Adrenal gland (tissue), 12 donors: ENCODE results near the gene KIFC1. TPM values are rescaled to one million over a fixed set of nuclear protein-coding genes. Genes with fewer than 3 reads are reported as not detected.

Experiments
- DNase-seq, 7 donors: peaks; one replicate each; pipeline ENCODE4 v3.0.0-alpha.2; 2019 to 2020
- H3K27ac ChIP-seq, 5 donors: fragments of 200-600 bp; sonication (generic) in 4 of 5; 1 replicate in 3 of 5; 2 replicates in 2 of 5; pipeline versions ENCODE4 v1.5.1 to v1.8.0; 2016 to 2020; ENCODE audit warnings: mild to moderate bottlenecking in 1 of 5
- H3K27me3 ChIP-seq: fragments of 200-600 bp; 2 replicates; pipeline ENCODE4 v1.8.0; 2021
- H3K36me3 ChIP-seq, 2 donors: fragments of 200-600 bp; replicated peaks in 1 of 2; 1 replicate in 1 of 2; 2 replicates in 1 of 2; pipeline versions ENCODE4 v1.5.1 to v1.8.0; 2018 to 2022
- H3K4me1 ChIP-seq, 2 donors: fragments of 200-600 bp; replicated peaks in 1 of 2; 1 replicate in 1 of 2; 2 replicates in 1 of 2; pipeline versions ENCODE4 v1.5.1 to v1.8.0; 2018 to 2021
- H3K4me3 ChIP-seq, 4 donors: fragments of 200-600 bp; sonication (generic) in 3 of 4; one replicate each; pipeline ENCODE4 v1.5.1; 2016 to 2018
- H3K9me3 ChIP-seq, 3 donors: fragments of 200-600 bp; sonication (generic) in 1 of 3; replicated peaks in 1 of 3; 1 replicate in 2 of 3; 2 replicates in 1 of 3; pipeline versions ENCODE4 v1.5.1 to v1.8.0; 2016 to 2021
- POLR2A ChIP-seq, 2 donors: fragments of 450-650 bp; IDR thresholded peaks; one replicate each; pipeline ENCODE4 v1.6.1; 2017; ENCODE audit warnings: antibody characterized with exemption in 2 of 2, mild to moderate bottlenecking in 2 of 2, moderate library complexity in 1 of 2
- WGBS, 4 donors: extraction: QIAGEN DNeasy Blood & Tissue Kit in 2 of 4; methylation state at CpG; one replicate each; pipeline versions ENCODE4 v1.1.5 to v1.1.7; 2013 to 2017; 5-methylcytosine and 5-hydroxymethylcytosine counted together
- intact Hi-C, 2 donors: fragments of 100-400 bp; cut with DNase I; formaldehyde crosslinking; loops; one replicate each; pipeline versions ENCODE4 v1.14.1 to v1.15.0; 2022 to 2023
- polyA plus RNA-seq, 3 donors: library from polyadenylated mRNA; stranded (reverse); fragments of 200-250 nt in 2 of 3; fragments of 350-450 nt in 1 of 3; fragmentation: Illumina TruSeq in 1 of 3; extraction: RNeasy Lipid Tissue Mini Kit (QIAGEN cat#74804) in 1 of 3; gene quantifications; one replicate each; pipeline ENCODE4 v1.2.3, GENCODE V29; 2013 to 2014
- total RNA-seq, 9 donors: library from RNA; depleted of rRNA in 4 of 9; stranded (reverse); fragments of >200 nt in 4 of 9; fragments of 120-200 nt in 1 of 9; fragmentation: NEBNext Ultra II Directional in 1 of 9; extraction: Animal tissue kit (Norgen Biotek cat#: 25700) in 1 of 9; gene quantifications; one replicate each; pipeline versions ENCODE4 v1.1.0 to v1.2.4, GENCODE V29; 2013 to 2023
- TF ChIP-seq, protein P1 (sequence below), 6 experiments: fragments of 450-650 bp in 4 of 6; fragments of 200-600 bp in 2 of 6; sonication (generic) in 1 of 6; IDR thresholded peaks; 1 replicate in 5 of 6; 2 replicates in 1 of 6; pipeline versions ENCODE4 v1.5.1 to v1.8.0; 2016 to 2021; ENCODE audit warnings: antibody characterized with exemption in 6 of 6, mild to moderate bottlenecking in 2 of 6, moderate library complexity in 1 of 6
- donor health status: healthy with polysubstance abuse.
- donor health status: Bipolar disorder and iron deficiency.
- donor health status: DM: yes; HTN: yes; CAD: no.
- donor health status: DM: no; HTN: no; CAD: no.
- donor health status: DM: no; HTN: no; CAD: no.
- donor health status: DM: yes; HTN: yes; CAD: no.

Gene KIFC1
- total and polyA plus RNA-seq, 12 donors, result 0.60 to 9.5 (median 1.4) TPM; not detected in 1

DNA sequence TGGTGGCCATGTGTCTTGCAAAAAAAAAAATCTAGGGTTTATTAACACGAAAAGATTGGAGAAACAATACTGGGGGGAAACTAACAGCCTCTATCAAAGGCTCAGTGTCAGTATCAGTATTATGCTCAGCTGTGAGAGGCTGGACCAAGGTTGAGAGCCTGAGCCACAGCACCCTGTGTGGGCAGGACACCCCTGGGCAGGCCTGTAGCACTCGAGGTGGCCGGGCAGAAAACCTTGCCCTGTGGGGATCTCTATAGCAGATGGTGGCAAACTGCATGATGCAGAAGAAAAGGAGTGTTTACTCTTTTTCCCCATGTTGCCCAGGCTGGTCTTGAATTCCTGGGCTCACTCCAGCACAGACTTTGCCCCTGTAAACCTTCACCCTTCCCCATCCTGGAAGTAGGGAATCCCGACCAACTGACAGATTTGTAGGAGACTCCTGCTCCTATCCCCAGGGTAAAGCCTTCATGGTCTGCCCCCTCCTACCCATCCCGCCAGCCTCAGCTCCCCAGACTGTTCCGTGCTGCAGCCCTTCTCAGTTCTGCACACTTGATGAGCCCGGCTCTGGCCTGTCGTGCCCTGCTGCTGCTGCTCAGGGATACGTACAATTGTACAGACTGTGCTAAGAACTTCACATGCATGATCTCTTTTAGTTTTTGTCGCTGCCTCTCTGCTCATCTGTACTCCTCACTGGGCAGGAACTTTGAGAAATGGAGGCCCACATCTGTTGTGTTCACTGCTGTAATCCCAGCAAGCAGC is 8.0 kb upstream of the KIFC1 start:
- no peak overlapping the region for H3K4me3 ChIP-seq
- 69 to 80% (median 77%) methylated on average over 9 to 10 of the region's 10 CpGs for WGBS, 4 donors
- H3K27me3 ChIP-seq, result no peaks in the 10 kb centered on the region
- H3K4me1 ChIP-seq, result no peaks in the 10 kb centered on the region
- H3K9me3 ChIP-seq, result no peaks in the 10 kb centered on the region
- DNase-seq, result no peak
- H3K27ac ChIP-seq, result no peak overlapping the region
- H3K36me3 ChIP-seq, result no peaks in the 10 kb centered on the region
- intact Hi-C loops, result no loop called here
- no peak for TF ChIP-seq POLR2A (IDR thresholded peaks at IDR 0.05)
- TF ChIP-seq, protein P1, sequence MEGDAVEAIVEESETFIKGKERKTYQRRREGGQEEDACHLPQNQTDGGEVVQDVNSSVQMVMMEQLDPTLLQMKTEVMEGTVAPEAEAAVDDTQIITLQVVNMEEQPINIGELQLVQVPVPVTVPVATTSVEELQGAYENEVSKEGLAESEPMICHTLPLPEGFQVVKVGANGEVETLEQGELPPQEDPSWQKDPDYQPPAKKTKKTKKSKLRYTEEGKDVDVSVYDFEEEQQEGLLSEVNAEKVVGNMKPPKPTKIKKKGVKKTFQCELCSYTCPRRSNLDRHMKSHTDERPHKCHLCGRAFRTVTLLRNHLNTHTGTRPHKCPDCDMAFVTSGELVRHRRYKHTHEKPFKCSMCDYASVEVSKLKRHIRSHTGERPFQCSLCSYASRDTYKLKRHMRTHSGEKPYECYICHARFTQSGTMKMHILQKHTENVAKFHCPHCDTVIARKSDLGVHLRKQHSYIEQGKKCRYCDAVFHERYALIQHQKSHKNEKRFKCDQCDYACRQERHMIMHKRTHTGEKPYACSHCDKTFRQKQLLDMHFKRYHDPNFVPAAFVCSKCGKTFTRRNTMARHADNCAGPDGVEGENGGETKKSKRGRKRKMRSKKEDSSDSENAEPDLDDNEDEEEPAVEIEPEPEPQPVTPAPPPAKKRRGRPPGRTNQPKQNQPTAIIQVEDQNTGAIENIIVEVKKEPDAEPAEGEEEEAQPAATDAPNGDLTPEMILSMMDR (IDR thresholded peaks at IDR 0.05), result no peak

DNA sequence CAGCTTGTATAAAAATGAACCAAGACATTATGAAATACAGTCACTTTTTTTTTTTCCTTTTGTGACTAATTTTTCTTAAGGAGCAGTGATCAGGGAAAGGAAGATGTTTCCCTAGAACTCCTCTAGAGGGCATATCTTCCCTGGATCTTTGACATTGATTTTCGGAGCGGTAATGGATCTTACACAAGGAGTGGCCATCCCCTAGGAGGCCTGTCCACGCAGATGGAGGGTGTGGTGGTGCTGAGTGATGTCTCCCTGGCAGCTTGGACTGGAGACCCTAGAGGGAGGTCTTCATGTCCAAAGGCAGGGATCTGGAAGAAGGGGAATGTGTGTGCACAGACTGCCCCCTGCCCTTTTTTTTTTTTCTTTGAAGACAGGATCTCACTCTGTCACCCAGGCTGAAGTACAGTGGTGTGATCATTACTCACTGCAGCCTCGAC is 7.0 kb upstream of the KIFC1 start:
- intact Hi-C loops, result no loop called here
- 13 to 29% (median 25%) methylated on average over 4 of the region's 4 CpGs for whole genome bisulfite sequencing, 4 donors
- TF ChIP-seq, protein P1 (IDR thresholded peaks at IDR 0.05), result peak in 5 of 6 experiments; percentile 9 to 47 (median 34)
- no peak for TF ChIP-seq POLR2A (IDR thresholded peaks at IDR 0.05)
- Histone ChIP-seq H3K4me1 (no peaks in the 10 kb centered on the region), H3K9me3 (no peaks in the 10 kb centered on the region), H3K4me3 (no peak overlapping the region), H3K27ac (no peak overlapping the region), H3K27me3 (no peaks in the 10 kb centered on the region), H3K36me3 (no peaks in the 10 kb centered on the region)
- no peak for DNase-seq

DNA sequence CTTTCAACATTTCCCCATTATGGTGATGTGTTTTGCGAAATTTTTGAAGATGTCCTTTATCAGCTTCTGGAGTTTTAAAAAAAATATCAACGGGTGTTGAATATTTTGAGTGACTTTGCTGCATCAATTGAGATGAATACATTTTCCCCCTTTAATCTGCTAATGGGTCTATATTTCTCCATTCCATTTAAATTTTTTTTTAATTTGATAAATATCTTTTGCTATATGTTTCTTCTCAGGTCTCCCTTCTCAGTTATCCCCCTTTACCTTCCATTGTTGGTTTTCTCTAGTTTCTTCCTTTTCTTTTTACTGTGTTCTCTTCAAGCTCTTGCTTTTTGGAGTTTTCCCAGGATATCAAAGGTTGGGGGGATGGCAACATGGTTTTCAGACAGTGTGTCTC is 1.4 kb upstream of the KIFC1 start:
- H3K9me3 ChIP-seq, result no peaks in the 10 kb centered on the region
- H3K4me3 ChIP-seq, result no peak overlapping the region
- no peak for DNase-seq
- H3K36me3 ChIP-seq, result no peaks in the 10 kb centered on the region
- WGBS, 4 donors, result 74 to 81% (median 79%) methylated on average over 2 of the region's 2 CpGs
- TF ChIP-seq, protein P1 (IDR thresholded peaks at IDR 0.05), result no peak
- TF ChIP-seq POLR2A (IDR thresholded peaks at IDR 0.05), result no peak
- H3K4me1 ChIP-seq, result peaks cover 7 to 8% of the 10 kb centered on the region in 2 donors
- H3K27me3 ChIP-seq, result no peaks in the 10 kb centered on the region
- H3K27ac ChIP-seq, result no peak overlapping the region
- intact Hi-C loops, result no loop called here

DNA sequence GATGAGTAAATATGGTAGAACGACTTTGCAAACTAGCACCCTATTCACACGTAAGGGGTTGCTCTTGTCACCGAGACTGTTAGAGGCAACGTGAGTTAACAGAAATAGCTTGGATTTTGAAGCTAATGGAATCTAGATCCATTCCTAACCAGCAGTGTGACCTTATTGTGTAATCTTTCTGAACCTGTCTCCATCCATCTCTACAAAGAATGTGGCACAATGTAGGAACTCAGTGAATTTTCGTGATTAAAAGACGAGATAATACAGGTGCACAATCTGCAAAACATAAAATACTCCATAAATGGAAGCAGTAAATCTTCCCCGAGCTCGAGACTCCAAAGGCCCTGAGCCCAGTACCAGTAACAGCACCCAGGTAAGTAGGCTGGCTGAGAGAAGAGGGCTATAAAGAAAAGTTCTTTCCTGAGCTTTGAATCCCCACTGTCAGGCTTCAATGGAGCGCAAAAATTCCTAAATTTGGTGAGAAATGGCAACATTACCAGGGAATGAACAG is 801 bp upstream of the KIFC1 start:
- no peak overlapping the region for H3K4me3 ChIP-seq
- WGBS, 4 donors, result 71 to 81% (median 72%) methylated on average over 9 of the region's 9 CpGs

More for the DNA sequence above, 801 bp upstream of the KIFC1 start:
- Histone ChIP-seq H3K4me1 (peaks cover 7 to 8% of the 10 kb centered on the region in 2 donors), H3K36me3 (no peaks in the 10 kb centered on the region), H3K27ac (peak overlapping the region in 4 of 5 donors; percentile 75 to 94 (median 84)), H3K9me3 (no peaks in the 10 kb centered on the region), H3K27me3 (no peaks in the 10 kb centered on the region)
- no peak for TF ChIP-seq POLR2A (IDR thresholded peaks at IDR 0.05)
- TF ChIP-seq, protein P1 (IDR thresholded peaks at IDR 0.05), result no peak
- no peak for DNase-seq
- intact Hi-C loops, result no loop called here
